ENCODE data around the gene GALNT18.

Gene GALNT18

GRCh38 chr11:11237070-11237832, 384.6 kb downstream of the GALNT18 start:
- in situ Hi-C loops (cut with HindIII; ENCODE audit: low pct_ligation_motif_present, low pct_unique_long_range_greater_than_20kb, low sequenced_read_pairs): no loop called here
- DNase-seq: no peak

- in situ Hi-C loops (cut with HindIII; ENCODE audit: low pct_ligation_motif_present, low pct_unique_long_range_greater_than_20kb, low sequenced_read_pairs): no loop called here
- no peak for DNase-seq
Measured at GRCh38 chr11:11236498-11237059, 385.2 kb downstream of the GALNT18 start.

- DNase-seq: no peak
- in situ Hi-C loops (cut with HindIII; ENCODE audit: low pct_ligation_motif_present, low pct_unique_long_range_greater_than_20kb, low sequenced_read_pairs): no loop called here
Measured at GRCh38 chr11:11231763-11232162, 390.0 kb downstream of the GALNT18 start.

- DNase-seq: peak; percentile 11
- in situ Hi-C loops (cut with HindIII; ENCODE audit: low pct_ligation_motif_present, low pct_unique_long_range_greater_than_20kb, low sequenced_read_pairs): no loop called here
Measured at GRCh38 chr11:11230802-11231562, 390.8 kb downstream of the GALNT18 start.

GRCh38 chr11:11230087-11230486, 391.7 kb downstream of the GALNT18 start:
- in situ Hi-C loops (cut with HindIII; ENCODE audit: low pct_ligation_motif_present, low pct_unique_long_range_greater_than_20kb, low sequenced_read_pairs): no loop called here
- DNase-seq: no peak

- in situ Hi-C loops (cut with HindIII; ENCODE audit: low pct_ligation_motif_present, low pct_unique_long_range_greater_than_20kb, low sequenced_read_pairs): no loop called here
- no peak for DNase-seq
Measured at GRCh38 chr11:11229647-11230046, 392.2 kb downstream of the GALNT18 start.

GRCh38 chr11:11227296-11228085, 394.3 kb downstream of the GALNT18 start:
- DNase-seq: no peak
- in situ Hi-C loops (cut with HindIII; ENCODE audit: low pct_ligation_motif_present, low pct_unique_long_range_greater_than_20kb, low sequenced_read_pairs): no loop called here
